Measurements from ENCODE around the gene GLCE.

GLCE gene

DNA sequence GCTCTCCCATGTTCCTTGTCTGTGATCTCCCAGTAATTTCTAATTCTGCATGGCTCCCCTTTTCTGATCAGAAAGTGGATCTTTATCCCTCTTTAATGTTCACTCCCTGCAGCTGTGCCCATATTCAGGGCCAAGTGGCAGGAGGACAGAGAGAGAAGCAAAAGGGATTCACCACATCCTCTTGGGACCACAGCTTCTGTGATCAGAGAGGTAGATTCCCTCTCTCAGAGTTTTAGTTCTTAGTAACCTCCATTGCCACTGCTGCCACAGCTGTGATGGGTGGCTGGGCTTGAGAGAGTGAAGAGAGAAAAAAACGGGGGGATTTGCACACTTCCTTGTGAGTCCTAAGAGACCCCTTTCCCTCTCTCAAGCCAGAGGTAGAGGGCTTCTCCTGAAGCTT is 49.2 kb downstream of the GLCE start:
- no peak for DNase-seq (ENCODE audit: low spot score)

DNA sequence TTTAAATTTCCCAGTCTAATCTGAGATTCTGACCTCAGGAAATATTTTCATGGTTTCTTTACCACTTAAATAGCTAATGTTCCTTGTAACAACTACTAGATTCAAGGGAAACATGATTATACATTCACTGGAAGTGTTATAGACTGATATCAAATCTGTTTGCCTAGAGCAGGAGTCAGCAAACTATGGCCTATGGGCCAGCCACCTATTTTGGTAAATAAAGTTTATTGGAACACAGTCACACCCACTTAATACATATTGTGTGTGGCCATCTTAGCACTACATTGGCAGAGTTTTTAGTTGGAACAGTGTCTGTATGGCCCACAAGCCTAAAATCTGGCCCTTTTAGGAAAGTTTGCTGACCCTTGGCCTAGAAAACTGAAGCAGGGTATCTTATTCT is 50.1 kb downstream of the GLCE start:
- no peak for DNase-seq (ENCODE audit: low spot score)

DNA sequence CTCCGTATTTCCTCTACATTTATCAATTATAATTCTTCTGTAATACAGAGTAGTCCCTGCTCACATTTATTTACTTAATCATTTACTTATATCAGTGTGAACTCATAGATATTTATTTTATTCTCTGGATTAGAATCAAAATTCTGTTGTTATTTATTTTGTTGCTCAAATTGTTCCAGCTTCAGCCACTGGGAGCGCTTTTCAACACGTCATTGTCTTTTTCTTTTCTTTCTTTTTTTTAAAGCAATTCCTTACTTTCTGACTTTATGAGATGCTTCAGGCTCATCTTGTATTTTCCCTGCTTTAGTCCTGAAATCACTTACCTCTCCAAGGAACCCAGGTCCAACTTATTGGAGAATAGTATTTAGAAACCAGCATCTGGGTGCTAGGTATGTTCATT is 53.4 kb downstream of the GLCE start:
- DNase-seq (ENCODE audit: low spot score) = no peak

DNA sequence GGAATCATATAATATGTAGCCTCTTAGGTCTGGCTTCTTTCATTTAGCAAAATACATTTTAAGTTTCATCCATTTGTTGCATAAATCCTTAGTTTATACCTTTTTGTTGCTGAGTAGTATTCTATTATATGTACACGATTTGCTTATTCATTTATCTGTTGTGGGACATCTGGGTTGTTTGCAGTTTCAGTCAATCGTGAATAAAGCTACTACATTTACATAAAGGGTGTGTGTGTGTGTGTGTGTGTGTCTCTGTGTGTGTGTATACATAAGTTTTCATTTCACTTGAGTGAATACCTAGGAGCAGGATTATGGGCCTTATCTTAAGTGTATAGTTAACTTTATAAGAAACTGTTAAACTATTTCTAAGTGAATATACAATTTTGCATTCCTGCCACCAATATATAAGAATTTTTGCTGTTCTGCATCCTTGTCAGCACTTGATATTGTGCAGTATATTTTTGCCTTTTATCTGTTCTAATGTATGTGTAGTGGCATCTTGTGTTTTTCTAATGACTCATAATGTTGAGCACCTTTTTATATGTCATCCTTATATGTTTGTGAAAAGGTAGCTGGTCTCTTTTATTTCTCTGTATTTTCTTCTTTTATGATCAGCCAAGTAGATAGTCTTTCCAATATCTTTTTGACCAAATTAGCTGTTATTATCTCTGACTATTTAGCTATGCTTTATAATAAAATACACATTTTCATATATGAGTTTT is 55.0 kb downstream of the GLCE start:
- DNase-seq (ENCODE audit: low spot score) = no peak

DNA sequence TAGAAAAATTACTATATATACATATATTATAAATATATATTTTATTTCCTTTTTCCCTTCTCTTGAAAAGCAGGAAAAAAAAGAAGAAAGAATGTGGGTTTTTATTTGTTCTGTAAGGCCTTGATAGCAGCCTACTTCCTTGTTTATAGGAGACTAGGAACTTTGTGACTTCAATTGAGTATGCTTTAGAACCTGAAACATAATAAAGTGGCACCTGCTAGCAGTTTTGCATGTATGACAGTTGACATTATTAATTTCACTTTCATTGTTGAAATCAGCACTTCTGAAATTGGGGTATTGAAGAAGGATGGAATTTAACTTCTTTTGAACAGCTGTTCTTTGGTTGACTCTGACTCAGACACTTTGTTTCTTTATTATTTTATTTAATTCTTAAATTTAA is 56.9 kb downstream of the GLCE start:
- DNase-seq (ENCODE audit: low spot score) = no peak

DNA sequence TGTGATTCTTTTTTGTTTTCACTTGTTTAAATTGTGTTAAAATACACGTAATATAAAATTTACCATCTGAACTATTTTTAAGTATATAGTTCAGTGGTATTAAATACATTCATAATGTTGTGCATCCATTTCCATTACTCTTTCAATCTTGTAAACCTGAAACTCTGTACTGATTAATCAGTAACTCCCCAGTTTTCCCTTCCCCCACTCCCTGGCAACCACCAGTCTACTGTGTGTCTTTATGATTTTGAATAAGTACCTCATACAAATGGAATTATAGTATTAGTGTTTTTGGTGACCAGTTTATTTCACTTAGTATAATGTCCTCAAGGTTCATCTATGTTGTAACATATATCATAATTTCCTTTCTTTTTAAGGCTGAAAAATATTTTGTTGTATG is 59.3 kb downstream of the GLCE start:
- no peak for DNase-seq (ENCODE audit: low spot score)

DNA sequence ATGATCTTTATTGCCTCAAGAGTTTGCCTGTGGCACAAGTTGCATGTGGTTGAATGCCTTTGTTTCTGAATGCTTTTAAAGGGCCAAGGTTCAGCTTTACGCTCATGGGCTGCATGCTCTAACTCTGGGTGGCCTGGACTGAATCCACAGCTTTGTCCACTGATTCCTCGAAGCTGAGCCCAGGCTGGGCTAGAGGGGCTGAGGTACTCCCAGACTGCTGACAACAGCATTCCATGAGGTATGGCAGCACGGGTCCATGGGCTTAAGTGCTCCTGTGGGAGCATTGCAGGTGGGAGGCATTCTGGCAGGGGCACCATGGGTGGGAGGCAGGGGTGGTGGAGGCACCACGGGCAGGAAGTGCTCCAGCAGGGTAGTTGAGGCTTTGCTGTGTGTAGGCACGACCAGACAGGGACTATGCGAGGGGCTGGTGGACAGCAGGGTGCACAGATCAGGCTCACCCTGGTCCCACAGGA is 61.6 kb downstream of the GLCE start:
- no peak for DNase-seq (ENCODE audit: low spot score)

DNA sequence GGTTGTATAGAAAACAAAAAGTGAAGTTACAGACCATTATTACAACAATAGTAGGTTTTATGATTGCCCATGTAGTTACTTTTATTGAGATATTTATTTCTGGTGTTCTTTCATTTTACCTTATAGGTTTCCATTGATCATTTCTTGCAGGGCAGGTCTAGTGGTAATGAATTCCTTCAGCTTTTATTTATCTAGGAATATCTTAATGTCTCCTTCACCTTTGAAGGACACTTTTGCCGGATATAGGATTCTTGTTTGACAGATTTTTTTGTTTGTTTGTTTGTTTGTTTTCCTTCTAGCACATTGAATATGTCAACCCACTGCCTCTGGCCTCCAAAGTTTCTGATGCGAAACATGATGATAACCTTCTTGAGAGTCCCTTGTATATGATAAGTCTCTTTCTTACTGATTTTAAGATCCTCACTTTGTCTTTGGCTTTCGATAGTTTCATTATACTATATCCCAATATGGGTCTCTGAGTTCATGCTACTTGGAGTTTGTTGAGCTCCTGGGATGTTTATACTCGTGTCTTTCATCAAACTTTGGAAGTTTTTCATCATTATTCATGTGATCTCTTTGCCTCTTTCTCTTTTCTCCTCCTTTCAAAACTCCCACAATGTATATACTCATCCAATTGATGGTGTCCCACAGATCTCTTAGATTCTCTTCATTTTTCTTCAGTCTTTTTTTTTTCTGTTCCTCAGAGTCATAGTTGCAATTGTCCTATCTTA is 62.8 kb downstream of the GLCE start:
- no peak for DNase-seq (ENCODE audit: low spot score)

DNA sequence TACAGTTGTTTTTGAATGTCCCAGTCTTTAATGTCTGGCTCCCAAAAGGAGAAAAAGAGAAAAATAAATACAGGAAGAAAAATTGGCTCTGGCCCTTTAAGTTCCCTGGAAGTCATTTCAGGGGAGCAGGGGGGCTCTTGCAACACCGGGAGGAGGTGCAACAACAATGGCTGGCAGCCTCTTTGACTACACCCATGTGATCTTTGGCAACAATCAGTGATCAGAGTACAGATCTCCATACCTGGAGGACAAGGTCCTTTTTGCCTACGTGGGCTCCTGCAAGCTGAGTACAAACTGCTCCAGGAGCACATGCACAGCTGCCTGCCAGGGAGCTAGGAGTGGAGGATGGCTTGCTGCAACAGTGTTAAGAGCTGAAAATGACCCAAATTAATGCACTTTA is 63.9 kb downstream of the GLCE start:
- DNase-seq (ENCODE audit: low spot score) = no peak

DNA sequence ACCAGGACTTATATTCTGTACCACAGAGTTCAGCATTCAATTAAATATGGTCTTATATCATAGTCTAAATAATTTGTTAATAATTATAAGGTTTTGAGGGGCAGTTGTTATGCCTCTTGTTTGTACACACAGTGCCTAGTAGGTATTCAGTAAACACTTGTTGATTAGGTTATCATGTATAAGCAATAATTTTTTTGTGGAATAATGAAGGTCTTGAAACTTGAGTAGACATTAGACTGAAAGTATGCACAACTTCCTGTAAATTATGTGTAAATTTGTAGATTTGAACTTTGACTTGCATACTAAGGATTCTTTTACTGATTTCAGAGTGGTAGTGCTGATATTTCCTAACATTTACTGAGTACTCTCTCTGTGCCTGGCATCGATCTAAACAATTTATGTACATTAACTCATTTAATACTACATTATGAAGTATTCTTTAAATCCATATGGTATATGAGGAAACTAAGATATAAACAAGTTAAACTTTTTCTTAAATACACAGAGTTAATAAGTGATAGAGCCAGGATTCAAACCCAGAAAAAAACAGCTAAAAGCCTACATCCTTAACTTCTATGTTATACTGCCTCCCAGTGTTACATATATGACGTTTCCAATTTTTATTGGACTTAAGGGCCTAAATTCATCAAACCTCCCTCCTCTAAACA is 65.1 kb downstream of the GLCE start:
- peak; percentile 59 for DNase-seq (ENCODE audit: low spot score)

DNA sequence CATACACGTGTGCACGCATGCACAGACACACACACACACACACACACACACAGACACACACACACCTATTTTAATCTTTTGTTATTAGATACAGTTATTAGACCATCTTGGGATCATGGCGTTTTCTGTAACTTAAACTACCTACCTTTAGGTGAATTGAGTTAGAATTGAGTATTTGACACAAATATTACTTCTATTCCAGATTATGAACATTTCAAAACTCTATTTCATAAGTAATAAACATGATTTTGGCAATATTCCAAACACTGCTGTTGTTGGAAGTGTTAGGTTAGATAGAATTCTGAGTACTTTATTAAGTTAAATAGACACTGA is 65.6 kb downstream of the GLCE start:
- no peak for DNase-seq (ENCODE audit: low spot score)

DNA sequence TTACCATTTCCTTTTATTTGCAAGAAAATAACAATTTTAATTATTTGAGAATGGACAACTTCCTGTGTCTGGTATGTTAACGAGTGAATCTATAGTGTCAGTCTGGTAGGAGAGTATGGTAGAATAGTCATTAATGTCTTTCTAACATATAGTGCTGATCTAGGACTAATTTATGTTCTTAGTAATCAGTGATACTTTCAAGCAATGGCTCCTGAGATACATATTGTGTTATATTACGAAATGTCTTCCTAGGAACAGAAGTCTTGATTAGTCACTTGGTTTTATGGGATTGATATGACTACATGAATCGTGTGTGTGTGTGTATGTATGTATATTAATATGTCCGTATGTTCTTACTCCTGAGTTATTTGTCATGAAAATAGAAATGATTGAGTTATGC is 71.7 kb downstream of the GLCE start:
- DNase-seq (ENCODE audit: low spot score) = no peak

DNA sequence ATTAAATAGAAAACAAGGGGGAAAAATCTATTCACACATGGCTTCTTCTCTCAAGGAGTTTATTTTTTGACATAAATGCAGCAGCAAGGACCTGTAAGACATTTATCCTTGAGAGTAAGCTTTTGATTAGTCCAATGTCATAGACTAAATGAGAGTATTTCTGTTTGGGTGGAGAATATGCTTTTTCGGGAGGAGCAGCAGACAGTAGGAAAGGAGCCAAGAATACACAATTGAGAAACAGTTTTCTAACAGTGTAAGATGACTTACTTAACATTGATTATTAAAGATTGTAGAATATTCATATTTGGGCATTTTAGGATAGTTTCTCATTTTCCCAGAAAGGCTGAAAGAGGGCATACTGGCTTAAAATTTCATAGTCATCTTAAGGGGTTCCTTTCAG is 72.3 kb downstream of the GLCE start:
- no peak for DNase-seq (ENCODE audit: low spot score)

DNA sequence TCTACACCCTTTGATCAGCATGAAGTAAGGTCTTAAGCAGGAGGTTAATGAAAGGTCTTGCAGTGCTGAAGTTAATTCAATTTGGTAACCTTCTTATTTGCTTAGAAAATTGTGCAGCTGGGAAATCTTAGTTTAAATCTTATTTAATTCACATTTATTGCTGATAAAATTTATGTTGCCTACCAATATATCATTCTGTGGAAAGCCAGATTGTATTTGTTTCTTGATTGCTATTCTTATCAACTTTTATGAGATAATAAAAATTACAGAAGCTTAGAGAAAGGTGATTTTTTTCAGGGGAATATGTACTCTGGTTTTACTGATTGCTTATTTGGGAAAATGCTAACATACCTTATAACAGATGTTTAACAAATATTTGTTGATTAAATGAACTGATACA is 74.2 kb downstream of the GLCE start:
- no peak for DNase-seq (ENCODE audit: low spot score)

DNA sequence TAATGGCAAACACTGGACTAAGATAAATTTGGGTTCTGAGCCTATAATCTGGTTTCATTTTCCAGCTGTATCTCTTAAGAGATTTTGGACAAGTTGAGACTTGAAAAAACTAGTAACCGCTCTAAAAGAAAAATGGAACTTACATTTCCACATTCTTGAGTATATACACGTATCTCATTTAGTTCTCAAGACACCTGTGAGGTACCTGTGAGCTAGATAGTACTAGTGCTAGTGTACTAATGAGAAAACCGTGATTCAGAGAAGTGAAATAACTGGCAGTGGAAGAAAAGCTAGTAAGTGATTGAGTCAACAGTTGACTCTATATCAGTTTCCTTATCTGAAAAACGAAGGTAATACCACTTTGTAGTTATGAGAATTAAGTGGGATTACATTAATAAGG is 76.1 kb downstream of the GLCE start:
- DNase-seq (ENCODE audit: low spot score) = no peak

DNA sequence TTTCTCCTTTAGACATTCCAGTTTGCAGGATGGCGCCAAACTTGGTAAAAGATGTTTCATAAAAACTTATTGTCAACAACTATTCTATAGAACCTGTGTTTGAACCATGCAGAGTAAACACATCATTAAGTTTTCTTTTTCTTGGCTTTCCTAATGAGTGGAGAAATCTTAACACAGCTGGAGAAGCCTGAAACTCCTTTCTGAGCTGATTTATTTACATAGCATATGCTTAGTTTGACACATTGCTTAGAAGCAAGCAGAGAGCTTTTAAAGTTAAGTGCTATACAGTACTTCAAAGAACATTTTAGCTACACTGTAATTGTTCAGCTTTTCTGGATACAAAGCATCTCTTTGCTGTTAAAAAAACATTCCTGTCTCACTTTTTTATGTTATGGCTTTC is 77.3 kb downstream of the GLCE start:
- DNase-seq (ENCODE audit: low spot score) = no peak

DNA sequence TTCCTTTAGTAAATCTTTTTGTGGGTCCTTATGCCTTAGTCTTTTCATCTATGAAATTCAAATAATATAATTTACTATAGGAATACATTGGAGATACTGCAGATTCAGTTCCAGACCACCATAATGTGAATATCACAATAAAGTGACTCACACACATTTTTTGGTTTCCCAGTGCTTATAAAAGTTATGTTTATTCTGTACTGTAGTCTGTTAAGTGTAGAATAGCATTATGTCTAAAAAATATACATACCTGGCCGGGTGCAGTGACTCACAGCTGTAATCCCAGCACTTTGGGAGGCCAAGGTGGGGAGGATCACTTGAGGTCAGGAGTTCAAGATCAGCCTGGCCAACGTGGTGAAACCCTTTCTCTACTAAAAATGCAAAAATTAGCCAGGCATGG is 84.4 kb downstream of the GLCE start:
- DNase-seq (ENCODE audit: low spot score) = no peak

DNA sequence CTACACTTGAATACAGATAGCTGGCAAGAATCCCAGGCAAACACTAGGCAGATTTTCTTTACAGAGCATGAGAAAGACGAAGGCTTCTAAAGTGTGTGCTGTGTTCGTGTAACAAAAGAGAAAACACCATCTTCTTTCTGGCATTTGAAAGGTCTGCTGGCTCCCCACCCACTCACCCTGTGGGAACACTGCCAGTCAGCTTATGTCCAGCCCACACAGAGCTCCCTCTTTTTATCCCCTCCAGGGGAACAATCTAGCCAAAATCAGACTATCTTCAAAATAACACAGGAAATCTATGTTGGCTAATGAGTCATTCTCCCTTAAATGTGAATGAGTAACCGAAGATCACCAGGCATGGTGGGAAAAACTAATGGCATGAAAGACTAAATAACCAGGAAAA is 92.7 kb downstream of the GLCE start:
- no peak for DNase-seq (ENCODE audit: low spot score)

DNA sequence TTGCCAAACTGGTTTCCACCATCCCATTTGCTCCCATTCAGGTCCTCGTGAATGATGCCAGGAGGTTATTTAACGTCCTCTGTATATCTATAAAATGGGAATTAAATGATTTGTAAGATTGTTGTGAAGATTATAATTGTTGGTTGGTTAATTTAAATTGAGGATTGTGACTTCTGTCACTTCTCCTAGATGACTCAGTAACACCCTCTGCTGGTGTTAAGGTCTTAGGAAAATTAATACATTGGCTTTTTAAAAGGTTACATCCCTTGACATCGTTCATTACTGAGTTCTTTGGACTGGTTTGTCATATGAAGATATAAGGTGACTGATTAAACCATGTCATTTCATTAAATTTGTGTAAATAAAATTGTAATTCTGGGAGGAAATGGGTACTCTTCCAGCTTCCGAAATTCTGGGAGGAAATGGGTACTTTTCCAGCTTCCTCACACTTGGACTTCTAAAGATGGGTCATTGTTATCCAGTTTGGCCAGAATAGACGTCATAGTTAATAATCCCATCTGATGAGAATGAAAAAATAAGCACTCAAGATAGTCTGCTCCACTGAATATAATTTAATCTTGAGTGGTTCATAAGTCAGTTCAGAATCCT is 105.0 kb downstream of the GLCE start:
- peak; percentile 76 for DNase-seq (ENCODE audit: low spot score)

DNA sequence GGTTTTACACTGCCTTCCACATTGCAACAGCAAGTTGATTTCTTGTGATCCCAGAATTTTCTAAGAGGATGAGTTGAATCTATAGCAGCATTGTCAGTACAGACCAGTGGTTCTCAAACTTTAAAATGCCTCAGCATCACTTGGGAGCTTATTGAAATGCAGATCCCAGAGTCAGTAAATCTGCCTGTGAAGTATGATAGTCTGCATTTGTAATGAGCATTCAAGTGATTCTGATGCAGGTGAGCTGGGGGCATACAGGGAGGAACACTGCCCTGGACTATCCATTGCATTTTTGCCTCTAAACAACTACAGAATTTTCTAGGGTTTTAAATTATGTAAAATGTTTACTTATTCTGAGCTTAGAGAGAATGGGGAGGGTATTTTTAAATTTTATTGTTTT is 110.8 kb downstream of the GLCE start:
- no peak for DNase-seq (ENCODE audit: low spot score)

DNA sequence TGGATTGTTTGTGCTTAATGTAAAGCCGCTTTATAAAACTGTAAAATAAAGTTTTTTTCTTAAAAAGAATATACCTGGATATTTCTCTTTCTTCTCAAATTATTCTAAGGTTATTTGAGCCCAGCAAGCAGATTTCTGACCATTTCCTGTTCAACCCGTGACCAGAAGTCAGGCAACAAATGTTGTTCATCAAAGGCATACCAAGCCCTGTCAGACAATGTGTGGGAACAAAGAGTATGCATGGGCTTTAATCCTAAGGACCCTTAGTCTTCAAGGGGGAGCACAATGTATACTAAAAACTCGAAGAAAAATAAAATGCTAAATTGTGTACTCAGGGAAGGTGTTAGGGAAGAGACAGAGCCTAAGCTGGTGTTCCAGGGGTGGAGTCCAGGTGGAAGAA is 111.7 kb downstream of the GLCE start:
- DNase-seq (ENCODE audit: low spot score) = no peak

DNA sequence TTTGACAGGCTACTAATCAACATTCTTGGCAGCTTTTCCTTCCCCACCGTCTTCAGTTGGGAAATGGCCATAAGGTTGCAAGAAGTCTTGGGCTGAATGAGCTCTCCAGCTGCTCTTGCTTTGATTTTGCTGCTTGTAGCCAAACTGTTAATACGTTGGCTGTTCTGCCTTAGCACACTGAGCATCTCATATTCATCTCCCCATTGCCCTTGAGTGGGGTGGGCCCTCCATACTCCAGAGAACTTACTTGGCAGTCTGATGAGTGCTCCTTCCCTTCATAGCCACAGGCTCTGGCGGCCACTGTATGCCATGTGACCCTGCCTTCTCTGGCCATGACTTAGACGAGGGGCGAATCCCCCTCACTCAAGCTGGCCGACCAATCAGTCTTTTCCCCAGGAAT is 112.5 kb downstream of the GLCE start:
- no peak for DNase-seq (ENCODE audit: low spot score)

DNA sequence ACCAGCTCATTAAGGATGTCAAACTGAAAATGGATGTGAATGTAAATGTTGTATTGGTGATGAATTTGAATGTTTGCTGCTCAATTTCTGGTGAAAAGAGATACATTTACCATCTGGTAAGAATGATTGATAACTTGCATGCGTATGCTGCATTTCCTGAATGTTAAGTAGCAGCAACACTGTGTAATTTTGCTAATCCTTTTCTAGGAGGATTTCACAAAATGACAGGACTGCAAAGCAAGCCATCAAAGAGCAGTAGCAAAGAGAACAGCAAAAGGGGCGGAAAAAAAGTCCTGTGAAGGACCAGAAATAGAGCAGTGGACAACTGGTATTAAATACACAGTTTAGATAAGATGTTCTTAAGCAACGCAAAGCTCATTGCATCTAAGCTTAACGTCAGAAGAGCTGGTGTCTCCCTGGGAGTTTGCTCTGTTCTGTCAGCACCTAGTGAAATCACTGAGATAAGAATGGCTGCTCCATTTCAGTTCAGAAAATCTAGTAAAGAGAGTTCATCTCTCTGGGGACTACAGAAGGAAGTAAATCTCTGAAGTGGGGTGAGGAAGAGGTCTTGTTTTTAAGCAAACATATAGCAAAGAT is 114.7 kb downstream of the GLCE start:
- DNase-seq (ENCODE audit: low spot score) = no peak

Measured in pons (tissue), 1 donor.